ENCODE data around the gene NAT10. TPM values are rescaled to one million over a fixed set of nuclear protein-coding genes. Genes with fewer than 3 reads are reported as not detected.

The NAT10 gene
- total and polyA plus RNA-seq, 4 donors = 24.2 to 41.1 (median 27.7) TPM

GRCh38 chr11:34185926-34186841, 80.8 kb downstream of the NAT10 start:
- no peak for TF ChIP-seq CTCF (IDR thresholded peaks at IDR 0.05; ENCODE audit: control extremely low read depth, extremely low read depth)
- ATAC-seq (ENCODE audit: insufficient read depth, low FRiP score) (no peak), DNase-seq (peak; percentile 55 to 73 (median 66))
- peaks cover 0 to 34% (median 6%) of the 10 kb centered on the region in 5 donors for H3K4me1 ChIP-seq (ENCODE audit: control insufficient read depth in 5 of 5, insufficient read depth in 5 of 5, low read length in 5 of 5)
- no peaks in the 10 kb centered on the region for H3K9me3 ChIP-seq (ENCODE audit: control insufficient read depth in 4 of 4, insufficient read depth in 3 of 4, low read length in 3 of 4)
- WGBS, 2 donors = 68 to 80% methylated on average over 22 of the region's 22 CpGs
- H3K36me3 ChIP-seq (ENCODE audit: control insufficient read depth in 4 of 4, insufficient read depth in 4 of 4, low read length in 4 of 4) = no peaks in the 10 kb centered on the region
- H3K4me3 ChIP-seq = no peak overlapping the region
- no peak overlapping the region for H3K27ac ChIP-seq (ENCODE audit: low read depth in 1 of 2, low read length in 1 of 2)
- H3K9ac ChIP-seq (ENCODE audit: insufficient read depth in 1 of 2, low read length in 2 of 2) = peak overlapping the region in 1 of 2 donors; percentile 16
- no peaks in the 10 kb centered on the region for H3K27me3 ChIP-seq (ENCODE audit: control insufficient read depth in 3 of 3, insufficient read depth in 3 of 3, low read length in 2 of 3)

GRCh38 chr11:34188181-34188580, 82.8 kb downstream of the NAT10 start:
- 66 to 69% methylated on average over 5 of the region's 5 CpGs for WGBS, 2 donors
- peaks cover 0 to under 1% (median 0%) of the 10 kb centered on the region in 4 donors for H3K36me3 ChIP-seq (ENCODE audit: control insufficient read depth in 4 of 4, insufficient read depth in 4 of 4, low read length in 4 of 4)
- H3K9ac ChIP-seq (ENCODE audit: insufficient read depth in 1 of 2, low read length in 2 of 2) = no peak overlapping the region
- DNase-seq (no peak), ATAC-seq (ENCODE audit: insufficient read depth, low FRiP score) (no peak)
- no peak overlapping the region for H3K27ac ChIP-seq (ENCODE audit: low read depth in 1 of 2, low read length in 1 of 2)
- TF ChIP-seq CTCF (IDR thresholded peaks at IDR 0.05; ENCODE audit: control extremely low read depth, extremely low read depth) = no peak
- no peaks in the 10 kb centered on the region for H3K27me3 ChIP-seq (ENCODE audit: control insufficient read depth in 3 of 3, insufficient read depth in 3 of 3, low read length in 2 of 3)
- no peaks in the 10 kb centered on the region for H3K9me3 ChIP-seq (ENCODE audit: control insufficient read depth in 4 of 4, insufficient read depth in 3 of 4, low read length in 3 of 4)
- H3K4me3 ChIP-seq = no peak overlapping the region
- H3K4me1 ChIP-seq (ENCODE audit: control insufficient read depth in 5 of 5, insufficient read depth in 5 of 5, low read length in 5 of 5) = peaks cover 0 to 37% (median 13%) of the 10 kb centered on the region in 5 donors

GRCh38 chr11:34189191-34189590, 83.8 kb downstream of the NAT10 start:
- Histone ChIP-seq H3K36me3 (ENCODE audit: control insufficient read depth in 4 of 4, insufficient read depth in 4 of 4, low read length in 4 of 4) (peaks cover 0 to 2% (median 0%) of the 10 kb centered on the region in 4 donors), H3K4me3 (no peak overlapping the region), H3K4me1 (ENCODE audit: control insufficient read depth in 5 of 5, insufficient read depth in 5 of 5, low read length in 5 of 5) (peaks cover 0 to 37% (median 13%) of the 10 kb centered on the region in 5 donors), H3K9ac (ENCODE audit: insufficient read depth in 1 of 2, low read length in 2 of 2) (no peak overlapping the region), H3K27me3 (ENCODE audit: control insufficient read depth in 3 of 3, insufficient read depth in 3 of 3, low read length in 2 of 3) (no peaks in the 10 kb centered on the region), H3K9me3 (ENCODE audit: control insufficient read depth in 4 of 4, insufficient read depth in 3 of 4, low read length in 3 of 4) (no peaks in the 10 kb centered on the region), H3K27ac (ENCODE audit: low read depth in 1 of 2, low read length in 1 of 2) (no peak overlapping the region)
- 84 to 89% methylated on average over 9 of the region's 9 CpGs for WGBS, 2 donors
- DNase-seq (no peak), ATAC-seq (ENCODE audit: insufficient read depth, low FRiP score) (no peak)
- TF ChIP-seq CTCF (IDR thresholded peaks at IDR 0.05; ENCODE audit: control extremely low read depth, extremely low read depth) = no peak
